HG02759 (cell line): ENCODE results near the gene TNFRSF1A.

ENCODE experiments used
- ATAC-seq: cut with Tn5 transposase; IDR thresholded peaks from one replicate; pipeline ENCODE4 v1.9.1; 2021; ENCODE audit warnings: mild to moderate bottlenecking, moderate library complexity; ENCODE audit not compliant: unreplicated experiment

TNFRSF1A gene

DNA sequence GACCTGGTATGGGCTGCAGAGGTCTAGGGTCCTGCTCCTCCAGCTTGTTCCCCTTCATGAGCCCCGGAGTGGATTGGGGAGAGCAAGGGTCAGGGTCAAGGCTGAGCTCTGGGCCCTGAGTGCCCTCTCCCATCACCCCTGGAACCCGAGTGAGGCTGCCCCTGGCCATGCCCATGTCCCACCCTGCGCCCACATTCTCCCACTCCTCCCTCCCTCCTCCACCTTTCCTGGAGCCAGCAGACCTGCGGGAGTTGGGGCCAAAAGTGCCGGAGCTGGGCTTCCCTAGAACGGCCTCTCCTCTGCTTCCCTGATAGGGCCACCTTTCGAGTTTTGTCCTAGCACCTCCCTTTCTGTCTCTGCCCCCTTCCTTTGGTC, 32.9 kb upstream of the TNFRSF1A start:
- ATAC-seq: no peak

DNA sequence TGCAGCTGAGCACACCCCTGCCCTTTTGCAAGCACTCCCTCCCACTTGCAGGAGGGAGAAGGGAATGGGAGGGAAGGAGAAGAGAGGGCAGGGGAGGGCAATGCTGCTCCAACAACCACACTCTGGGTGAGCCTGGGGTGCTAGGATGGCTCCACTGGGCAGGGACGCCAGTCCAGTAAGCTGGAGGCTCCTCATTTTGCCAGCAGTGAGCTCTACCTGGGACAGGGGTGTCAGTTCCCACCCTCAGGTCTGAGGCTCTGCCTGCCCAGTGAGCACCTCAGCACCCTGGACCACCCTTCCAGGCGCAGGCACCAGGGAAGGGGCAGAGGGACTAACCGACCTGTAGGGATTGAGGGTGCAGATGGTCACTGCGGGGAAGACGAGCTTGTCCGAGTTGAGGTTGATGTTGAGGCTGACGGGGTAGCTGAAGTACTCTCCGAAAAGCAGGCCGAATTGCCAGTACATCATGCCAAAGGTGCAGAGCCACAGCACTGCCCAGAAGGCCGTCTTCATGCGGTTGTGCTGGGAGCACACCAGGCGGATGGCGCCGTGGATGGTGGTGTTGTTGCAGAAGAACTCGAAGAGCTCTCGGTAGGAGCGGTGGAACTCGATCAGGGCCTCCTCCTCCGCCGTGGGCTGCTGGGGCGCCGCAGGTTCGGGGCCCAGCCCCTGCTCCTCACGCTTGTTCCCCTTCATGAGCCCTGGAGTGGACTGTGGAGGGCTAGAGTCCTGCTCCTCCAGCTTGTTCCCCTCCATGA, 32.3 kb upstream of the TNFRSF1A start:
- ATAC-seq: no peak

DNA sequence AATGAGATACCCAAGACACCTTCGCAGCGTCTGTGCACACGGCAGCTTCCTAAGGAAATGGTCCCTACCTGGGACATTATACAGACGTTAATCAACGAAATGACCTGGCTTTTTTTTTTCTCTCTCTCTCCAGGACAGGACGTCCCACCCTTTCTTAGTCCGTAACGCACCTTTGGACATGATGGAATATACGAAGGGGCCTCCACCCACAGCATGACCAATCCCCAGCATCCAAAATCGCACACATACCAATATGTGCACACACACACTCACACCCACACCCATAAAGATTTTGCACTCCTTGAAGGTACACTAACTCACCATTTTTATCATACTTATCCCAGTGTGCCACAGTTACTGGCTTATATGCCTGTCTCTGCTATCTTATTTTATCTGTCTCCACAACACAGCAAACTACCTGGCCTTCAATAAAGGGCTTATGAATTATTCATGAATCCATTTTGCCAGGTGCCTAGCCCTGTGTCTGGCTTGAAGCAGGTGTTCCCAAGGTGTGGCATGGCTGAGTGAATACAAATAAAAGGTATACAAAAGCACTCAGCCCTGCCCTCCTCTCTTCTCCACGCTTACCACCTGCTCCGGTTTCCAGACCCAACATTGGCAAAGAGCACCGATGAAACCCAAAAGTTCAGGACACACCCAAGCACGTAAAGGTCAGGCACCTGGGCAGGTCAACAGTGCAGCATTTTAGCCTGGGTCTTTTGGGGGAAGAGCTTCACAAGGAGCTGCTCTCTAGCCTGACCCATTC, 31.3 kb upstream of the TNFRSF1A start:
- no peak for ATAC-seq

DNA sequence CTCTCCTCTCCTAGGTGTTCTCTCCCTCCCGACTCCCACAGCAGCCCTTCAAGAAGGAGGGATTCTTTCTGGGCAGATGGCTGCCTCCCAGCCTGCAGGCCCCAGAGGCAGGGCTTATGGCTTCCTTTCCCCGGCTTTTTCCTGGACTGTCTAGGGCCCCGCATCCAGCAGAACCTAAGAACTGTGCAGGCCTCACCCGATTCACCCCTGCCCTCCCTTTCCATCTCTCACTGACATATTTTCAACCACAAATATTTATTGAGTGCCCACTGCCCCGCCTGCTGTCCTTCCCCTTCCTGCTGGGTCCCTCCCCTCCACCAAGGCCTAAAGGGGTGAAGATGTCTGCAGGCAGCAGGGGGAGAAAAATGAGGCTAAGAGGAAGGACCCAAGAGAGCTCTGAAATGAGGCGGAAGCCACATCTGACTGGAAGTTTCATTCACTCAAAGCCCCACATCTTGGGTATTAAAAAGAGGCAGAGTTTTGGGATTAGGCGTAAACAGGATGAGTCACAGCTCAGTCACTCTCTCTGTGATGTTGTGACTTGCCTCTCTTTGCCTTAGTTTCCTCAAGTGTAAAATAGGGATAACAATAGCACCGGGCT, 30.6 kb upstream of the TNFRSF1A start:
- no peak for ATAC-seq

DNA sequence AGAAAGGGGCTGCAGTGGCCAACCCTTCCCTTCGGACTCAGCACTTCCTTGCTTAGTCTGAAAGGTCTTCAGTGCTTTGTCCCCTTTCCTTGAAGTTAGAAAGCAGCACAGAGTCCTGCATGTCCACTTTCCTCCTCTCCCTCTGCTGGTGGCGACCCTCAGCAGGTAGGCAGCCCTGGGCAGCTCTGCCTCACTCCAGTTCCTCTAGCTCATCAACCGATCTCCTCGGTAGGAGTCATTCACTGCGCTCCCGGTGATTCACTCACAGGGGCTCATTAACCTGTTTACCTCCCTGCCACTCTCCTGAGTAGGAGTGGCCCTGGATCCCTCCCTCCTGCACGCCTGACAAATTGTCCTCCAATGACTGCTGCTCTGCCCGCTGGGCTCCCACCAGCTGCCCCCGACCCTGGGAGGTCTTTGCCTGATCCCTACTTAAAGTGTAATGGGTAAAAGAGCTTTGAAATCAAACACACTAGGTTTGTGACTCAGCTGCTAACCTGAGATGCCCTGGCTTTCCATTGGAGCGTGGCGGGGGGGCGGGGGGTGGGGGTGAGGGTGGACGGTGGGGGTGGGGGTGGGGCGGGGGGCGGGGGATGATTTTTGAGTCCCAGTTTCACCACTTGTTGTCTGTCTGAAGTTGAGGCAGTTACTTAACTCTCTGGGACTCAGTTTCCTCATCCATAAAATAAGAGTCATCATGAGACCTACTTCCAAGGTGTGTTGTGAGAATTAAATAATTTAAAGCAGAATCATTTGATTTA, 29.3 kb upstream of the TNFRSF1A start:
- no peak for ATAC-seq

DNA sequence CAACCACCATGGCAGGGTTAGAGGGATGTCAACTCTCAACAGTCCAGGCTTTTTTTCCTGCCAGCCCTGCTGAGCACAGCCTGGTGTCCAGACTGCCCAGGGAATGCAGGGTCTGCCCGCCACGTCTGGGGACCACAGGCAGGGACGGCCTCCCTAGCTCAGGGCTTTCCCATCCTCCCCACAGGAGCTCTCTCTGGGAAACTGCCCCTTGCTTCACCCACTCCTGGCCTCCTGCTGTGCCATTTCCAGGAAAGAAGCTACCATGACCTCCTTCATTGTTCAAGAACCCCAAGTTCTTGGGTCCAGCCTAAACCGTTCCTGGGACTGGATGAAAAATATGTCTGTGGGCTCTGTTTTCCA, 28.7 kb upstream of the TNFRSF1A start:
- ATAC-seq: no peak

DNA sequence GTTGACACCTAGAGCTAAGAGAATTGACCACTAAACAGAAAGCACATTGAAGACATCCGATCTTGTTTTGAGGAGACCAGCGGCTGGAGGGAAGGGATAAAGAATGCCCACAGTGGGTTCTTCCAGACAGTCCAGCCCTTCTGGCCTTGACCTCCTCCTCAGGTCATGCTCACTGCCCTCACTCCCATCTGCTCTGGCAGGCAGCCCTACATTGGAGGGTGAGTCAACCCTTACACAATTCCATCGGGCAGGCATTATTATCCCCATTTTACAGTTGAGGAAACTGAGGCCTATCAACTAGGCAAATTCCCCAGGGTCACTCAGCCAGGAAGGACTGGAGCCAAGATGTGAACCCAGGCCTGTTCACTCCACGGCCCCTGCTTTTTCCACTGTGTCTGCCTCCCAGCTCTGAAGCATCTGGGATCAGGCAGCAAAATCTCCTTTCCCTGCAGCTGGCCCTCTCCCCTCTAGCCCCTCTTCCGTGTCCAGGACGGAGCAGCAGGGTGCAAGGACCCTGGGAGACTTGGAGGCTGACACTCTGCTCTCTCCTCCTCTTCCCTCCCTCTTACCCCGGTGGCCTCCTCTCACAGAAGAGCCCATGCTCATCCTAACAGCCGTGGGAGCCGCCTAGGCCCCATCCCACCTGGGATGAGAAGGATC, 28.2 kb upstream of the TNFRSF1A start:
- no peak for ATAC-seq

DNA sequence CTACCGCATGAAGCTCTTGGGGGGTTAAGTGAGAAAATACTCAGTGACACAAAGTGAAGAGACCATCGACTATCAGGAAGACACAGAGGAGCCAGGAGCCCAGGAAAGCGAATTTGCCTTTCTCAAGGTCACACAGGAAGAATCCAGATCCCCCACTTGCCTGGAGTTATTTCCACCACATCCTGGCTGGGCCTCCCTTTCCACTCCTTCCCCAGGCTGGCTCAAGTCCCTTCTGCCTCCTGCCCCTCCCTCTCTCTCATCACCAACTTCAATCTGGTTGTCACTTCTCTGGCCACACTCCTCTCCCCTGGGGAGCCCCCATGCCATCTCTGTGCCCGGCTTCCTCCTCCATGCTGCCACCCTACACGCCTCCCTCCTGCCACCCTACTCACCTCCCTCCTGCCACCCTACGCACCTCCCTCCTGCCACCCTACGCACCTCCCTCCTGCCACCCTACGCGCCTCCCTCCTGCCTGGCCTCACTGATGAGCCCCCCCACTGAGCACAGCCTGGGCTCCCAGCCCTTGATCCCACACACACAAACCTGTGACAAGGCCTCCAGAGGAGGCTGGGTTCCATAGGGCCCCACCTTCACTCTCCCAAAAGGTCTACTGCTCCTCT, 27.1 kb upstream of the TNFRSF1A start:
- ATAC-seq: no peak

DNA sequence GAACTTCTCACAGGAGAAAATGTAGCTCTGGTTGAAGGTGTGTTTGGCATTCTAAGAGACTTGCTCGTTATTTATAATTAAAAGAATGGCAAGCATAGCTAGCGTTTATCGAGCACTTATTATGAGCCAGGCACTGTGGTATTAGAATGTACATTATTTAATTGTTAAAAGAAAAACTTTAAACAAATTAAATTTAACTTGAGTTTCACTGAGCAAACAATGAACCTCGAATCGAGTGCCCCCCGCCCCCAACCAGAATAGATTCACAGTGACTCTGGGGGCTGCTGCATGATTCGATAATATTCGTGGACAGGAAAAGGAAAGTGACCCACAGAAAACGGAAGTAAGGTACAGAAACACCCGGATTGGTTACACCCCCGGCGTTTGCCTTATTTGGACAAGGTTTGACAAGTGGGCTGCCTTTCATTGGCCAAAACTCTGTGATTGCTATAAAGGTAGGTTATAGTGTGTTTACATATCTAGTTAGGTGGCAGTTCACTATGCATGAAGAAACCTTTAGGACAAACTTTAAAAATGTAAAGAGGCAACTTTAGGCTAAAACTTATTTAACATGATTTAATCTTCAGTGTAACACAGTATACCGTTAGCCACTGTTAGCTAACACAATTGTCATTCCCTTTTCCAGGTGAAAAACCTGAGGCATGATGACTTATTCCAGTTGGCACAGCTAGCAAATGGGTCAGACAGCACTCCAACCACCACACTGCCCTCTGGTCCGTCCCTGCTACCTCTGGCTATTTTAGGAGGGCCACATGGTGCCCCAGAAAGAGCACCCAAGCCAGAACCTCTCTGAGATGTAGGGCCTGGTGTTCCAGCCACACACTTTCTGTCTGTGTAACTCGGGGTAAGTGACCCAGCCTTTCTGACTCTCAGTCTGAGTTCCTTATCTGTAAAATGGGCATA, 26.4 kb upstream of the TNFRSF1A start:
- ATAC-seq: no peak

DNA sequence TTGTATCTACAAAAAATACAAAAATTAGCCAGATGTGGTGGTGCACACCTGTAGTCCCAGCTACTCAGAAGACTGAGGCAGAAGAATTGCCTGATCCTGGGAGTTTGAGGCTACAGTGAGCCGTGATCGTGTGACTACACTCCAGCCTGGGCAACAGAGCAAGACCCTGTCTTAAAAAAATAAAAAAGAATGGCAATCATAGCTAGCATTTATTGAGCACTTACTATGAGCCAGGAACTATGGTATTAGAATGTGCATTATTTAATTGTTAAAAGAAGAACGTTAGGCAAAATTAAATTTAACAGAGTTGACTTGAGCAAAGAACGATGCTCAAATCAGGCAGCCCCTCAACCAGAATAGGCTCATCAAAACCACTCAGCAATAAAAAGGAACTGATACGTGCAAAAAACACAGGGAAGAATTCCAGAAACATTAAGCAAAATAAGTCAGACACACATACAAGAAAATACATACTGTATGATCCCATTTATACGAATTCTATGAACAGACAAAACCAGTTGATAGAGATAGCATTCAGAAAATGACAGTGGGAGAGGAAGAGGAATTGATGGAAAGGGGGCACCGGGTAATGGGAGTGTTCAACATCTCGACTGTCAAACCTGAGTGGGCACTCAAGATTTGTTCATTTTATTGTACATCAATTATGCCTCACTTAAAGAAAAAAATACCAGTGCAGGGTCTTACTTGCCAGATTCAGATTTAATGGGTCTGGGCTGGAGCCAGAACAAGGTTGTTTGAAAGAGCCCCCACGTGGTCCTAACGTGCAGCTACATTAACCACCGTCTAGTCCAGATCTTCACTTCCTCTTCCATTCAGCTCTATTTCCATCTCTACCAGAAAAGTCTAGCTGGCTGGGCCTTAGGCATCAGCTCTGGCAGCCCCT, 25.4 kb upstream of the TNFRSF1A start:
- ATAC-seq: no peak

DNA sequence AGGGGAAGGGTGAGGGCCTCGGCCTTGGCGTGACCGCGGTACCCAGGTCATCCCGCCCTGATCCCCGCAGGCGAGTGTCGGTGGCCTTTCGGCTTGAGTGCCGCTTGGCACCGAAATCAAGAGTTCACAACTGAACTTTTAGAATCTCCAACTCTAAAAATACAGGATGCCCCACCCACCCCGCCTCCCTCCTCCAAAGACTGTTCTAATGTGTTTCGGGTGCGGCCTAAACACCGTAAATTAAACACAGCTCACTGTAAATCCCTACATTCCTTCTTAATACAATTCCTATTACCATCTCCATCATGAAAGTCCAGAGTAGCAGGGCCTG, 22.1 kb upstream of the TNFRSF1A start:
- ATAC-seq: no peak

DNA sequence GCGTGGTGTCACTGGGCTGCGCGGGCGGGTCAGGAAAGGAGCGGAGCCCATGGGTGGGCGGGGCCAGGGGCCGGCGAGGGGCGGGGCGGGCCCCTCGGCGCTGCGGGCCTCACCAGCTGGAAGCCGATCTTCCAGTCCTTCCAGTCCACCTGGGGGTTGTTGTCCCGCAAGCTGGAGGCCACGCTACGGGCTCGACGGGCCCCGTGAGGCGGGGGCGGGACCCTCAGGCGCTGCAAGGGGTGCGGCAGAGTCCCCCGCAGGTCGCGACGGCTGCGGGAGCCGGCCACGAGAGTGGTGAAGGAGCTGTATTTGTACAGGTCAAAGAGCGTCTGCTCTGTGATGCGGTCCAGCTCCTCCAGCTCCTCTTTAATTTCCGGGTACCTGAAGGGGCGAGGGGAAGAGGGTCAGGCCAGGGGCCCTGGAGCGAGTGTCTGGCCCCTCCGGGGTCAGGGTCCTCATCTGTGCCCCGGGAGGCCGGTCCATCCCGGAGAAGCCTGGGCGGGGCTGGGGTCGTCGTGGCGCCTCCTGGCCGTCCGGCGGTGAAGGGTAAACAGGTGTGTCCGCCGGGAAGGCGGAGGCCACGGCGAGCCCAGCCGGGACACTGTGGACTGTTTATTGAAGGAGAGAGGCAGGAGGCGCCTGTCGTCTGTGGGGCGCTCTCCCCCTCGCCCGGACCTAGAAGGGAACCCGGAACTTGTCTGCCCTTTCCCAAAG, 21.6 kb upstream of the TNFRSF1A start:
- ATAC-seq: peak; percentile 69

DNA sequence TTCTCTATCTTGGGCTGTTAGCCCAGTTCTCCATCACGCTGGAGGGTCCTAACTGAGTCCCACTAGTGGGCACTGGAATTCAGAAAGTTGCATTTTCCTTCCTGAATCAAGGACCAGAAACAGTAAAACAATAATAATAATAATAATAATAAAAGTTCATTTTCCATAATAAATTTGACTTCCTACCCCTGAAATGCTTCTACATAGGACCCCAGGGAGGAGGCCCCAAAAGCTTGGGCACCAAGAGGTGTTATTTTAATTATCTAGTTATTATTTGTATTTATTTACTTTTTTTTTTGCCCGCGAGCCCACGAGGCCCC, 21.1 kb upstream of the TNFRSF1A start:
- no peak for ATAC-seq

DNA sequence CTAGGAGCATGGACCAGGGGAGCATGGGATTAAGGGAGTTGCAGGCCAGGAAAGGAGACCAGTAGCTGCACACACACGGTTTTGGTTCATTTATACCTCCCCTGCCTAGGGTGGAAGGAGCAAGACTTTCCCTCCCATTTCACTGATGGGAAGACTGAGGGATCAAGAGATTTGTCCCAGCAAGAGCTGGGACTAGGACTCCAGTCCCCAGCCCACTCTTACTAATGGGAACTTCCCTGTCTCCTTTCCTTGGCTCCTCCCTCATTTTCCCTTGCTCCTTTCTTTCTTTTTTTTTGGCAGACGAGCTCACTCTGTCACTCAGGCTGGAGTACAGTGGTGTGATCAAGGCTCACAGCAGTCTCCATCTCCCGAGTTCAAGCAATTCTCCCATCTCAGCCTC, 20.5 kb upstream of the TNFRSF1A start:
- no peak for ATAC-seq

DNA sequence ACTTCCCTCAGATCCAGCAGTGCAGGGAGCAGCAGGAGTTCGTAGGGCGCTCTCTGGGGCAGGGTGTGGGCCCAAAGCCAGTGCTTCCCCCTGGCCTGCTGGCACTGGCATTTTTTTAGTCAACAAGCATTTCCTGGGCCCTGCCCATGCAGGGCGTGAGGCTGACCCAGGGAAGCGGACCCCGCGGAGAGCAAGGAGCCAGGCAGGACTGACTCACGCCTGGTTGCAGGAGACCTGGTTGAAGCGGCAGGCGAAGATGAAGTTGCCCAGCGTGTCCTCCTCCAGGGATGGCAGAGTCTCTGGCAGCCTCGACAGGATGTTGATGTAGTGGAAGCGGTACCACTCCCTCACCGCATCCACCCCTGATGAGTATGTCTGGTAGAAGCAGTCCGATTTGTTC, 20.0 kb upstream of the TNFRSF1A start:
- ATAC-seq: no peak

DNA sequence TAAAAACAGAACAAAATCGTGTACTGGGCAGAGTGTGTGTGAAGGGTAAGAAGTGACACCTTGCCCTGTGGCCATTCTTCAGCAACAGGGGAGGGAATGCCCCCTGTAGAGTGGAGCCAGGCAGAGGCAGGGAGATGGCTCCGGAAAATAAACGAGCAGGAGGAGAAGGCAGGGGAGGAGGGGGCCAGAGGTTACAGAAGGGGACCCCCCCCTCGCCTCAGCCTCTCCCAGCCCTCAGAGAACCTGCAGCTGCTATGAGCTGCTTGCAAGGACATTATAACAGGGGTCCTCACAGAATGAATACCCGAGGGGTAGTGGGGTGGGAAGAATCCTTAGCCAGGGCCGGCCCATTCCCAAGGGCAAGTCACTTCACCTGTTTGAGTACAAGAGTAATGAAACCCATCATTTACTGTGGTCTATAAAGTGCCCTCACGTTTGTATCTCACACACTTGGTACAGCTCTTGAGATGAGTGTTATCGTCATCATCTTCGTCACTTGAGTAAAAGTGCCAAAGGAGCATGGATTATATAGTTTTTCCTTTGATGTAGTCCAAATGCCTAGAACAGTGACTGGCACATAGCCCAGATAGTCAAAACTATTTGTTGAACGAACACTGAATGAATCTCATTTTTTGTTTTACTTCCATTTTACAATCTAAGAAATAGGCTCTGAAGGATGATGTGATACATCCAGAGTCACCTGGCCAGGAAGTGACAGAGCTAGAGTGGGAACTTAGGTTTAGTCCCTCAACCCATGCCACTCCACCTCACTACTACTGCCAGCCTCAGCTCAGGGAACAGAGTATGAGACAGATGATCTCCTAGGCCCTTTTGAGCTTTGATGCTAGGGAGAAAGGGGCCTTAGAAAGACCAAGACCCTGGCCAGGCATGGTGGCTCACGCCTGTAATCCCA, 19.0 kb upstream of the TNFRSF1A start:
- ATAC-seq: no peak

DNA sequence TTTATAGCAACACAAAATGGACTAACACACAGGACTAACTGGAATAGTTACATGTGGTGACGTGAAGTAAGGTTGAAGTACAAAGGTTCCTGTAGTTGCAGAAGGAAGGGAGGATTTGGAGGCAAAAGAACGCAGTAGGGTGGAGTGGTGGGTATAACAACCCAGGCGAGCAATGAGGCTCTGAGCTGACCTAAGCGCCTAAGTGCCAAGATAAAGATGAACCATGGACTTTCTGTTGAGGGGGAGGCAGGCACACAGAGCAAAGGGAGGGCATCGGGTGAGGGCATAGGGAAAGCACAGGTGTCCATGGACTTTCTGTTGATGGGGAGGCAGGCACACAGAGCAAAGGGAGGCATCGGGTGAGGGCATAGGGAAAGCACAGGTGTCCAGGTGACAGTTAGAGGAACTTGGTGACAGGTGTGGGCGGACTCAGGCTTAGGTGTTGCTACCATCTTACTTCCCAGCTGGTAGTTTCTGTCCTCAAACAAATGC, 18.2 kb upstream of the TNFRSF1A start:
- ATAC-seq: no peak
